H1 (cell line): ENCODE results near the gene CDH16. TPM values are rescaled to one million over a fixed set of nuclear protein-coding genes. Genes with fewer than 3 reads are reported as not detected.

ENCODE experiments used
- CTCF ChIA-PET: fragments of 300-600 bp; sonication (Branson Sonifier 250); formaldehyde crosslinking; loops from one replicate; lab custom pipeline; 2021; ENCODE audit not compliant: partially characterized antibody; lab: Charles Lee
- POLR2A ChIA-PET: fragments of 300-600 bp; sonication (Branson Sonifier 250); formaldehyde crosslinking; loops from one replicate; lab custom pipeline; 2021; ENCODE audit warnings: inconsistent platforms; ENCODE audit not compliant: partially characterized antibody; lab: Charles Lee
- DNase-seq, 2 experiments: peaks; one replicate each; pipeline versions ENCODE4 v3.0.0 to v3.0.0-alpha.2; 2010 to 2022; ENCODE audit warnings: low spot score in 2 of 2, low read depth in 1 of 2, mixed read lengths in 1 of 2
- FAIRE-seq: peaks from 2 replicates; lab custom pipeline; 2011; peaks lifted over from hg19 to GRCh38; lab: Jason Lieb, UNC
- H2AFZ ChIP-seq: 2 replicates; pipeline ENCODE4 v1.8.1; 2012; ENCODE audit warnings: low read length, inconsistent platforms
- H2AK5ac ChIP-seq: 2 replicates; pipeline ENCODE4 v1.6.1; 2013; ENCODE audit warnings: low read depth, low read length
- H2BK120ac ChIP-seq: replicated peaks from 2 replicates; pipeline ENCODE3; 2013; ENCODE audit warnings: low read depth, low read length, inconsistent platforms
- H2BK12ac ChIP-seq: 2 replicates; pipeline ENCODE4 v1.6.1; 2013; ENCODE audit warnings: low read depth, low read length
- H2BK15ac ChIP-seq: 2 replicates; pipeline ENCODE4 v1.6.1; 2013; ENCODE audit warnings: low read length
- H2BK20ac ChIP-seq: 2 replicates; pipeline ENCODE4 v1.6.1; 2013; ENCODE audit warnings: low read length
- H2BK5ac ChIP-seq: 2 replicates; pipeline ENCODE4 v1.6.1; 2013; ENCODE audit warnings: low read depth, low read length
- H3K14ac ChIP-seq: 2 replicates; pipeline ENCODE4 v1.6.1; 2013; ENCODE audit warnings: inconsistent platforms; ENCODE audit not compliant: insufficient read length
- H3K18ac ChIP-seq: 2 replicates; pipeline ENCODE4 v1.6.1; 2013; ENCODE audit warnings: low read length; ENCODE audit errors: extremely low read depth
- H3K23ac ChIP-seq: 2 replicates; pipeline ENCODE4 v1.6.1; 2013; ENCODE audit warnings: inconsistent platforms; ENCODE audit not compliant: insufficient read length
- H3K23me2 ChIP-seq: 2 replicates; pipeline ENCODE4 v1.6.1; 2013; ENCODE audit warnings: low read depth, low read length
- H3K27ac ChIP-seq: 2 replicates; pipeline ENCODE4 v1.6.1; 2011; ENCODE audit warnings: low read depth, low read length, inconsistent platforms
- H3K27me3 ChIP-seq, 4 experiments: replicated peaks in 1 of 4; 1 replicate in 1 of 4; 2 replicates in 3 of 4; pipeline versions ENCODE4 v1.6.1 to v1.8.1; 2011 to 2013; ENCODE audit warnings: low read length in 3 of 4, mild to moderate bottlenecking in 3 of 4, inconsistent platforms in 2 of 4, mixed read lengths in 2 of 4, moderate library complexity in 1 of 4; ENCODE audit not compliant: control insufficient read depth in 3 of 4, insufficient read depth in 3 of 4; ENCODE audit errors: extremely low read depth in 1 of 4
- H3K36me3 ChIP-seq, 4 experiments: 2 replicates each; pipeline versions ENCODE4 v1.6.1 to v1.8.1; 2011 to 2013; ENCODE audit warnings: mild to moderate bottlenecking in 4 of 4, low read length in 3 of 4, moderate library complexity in 2 of 4, control low read depth in 1 of 4, inconsistent platforms in 1 of 4; ENCODE audit not compliant: insufficient read depth in 4 of 4, control insufficient read depth in 2 of 4
- H3K4ac ChIP-seq: replicated peaks from 2 replicates; pipeline ENCODE3; 2013; ENCODE audit warnings: low read length, low read depth, mixed read lengths, inconsistent platforms; ENCODE audit not compliant: insufficient read length
- H3K4me1 ChIP-seq, 4 experiments: replicated peaks in 1 of 4; 1 replicate in 1 of 4; 2 replicates in 3 of 4; pipeline versions ENCODE4 v1.6.1 to v1.8.1; 2011 to 2013; ENCODE audit warnings: low read length in 3 of 4, inconsistent platforms in 2 of 4, mixed read lengths in 1 of 4; ENCODE audit not compliant: insufficient read depth in 4 of 4, control insufficient read depth in 3 of 4
- H3K4me2 ChIP-seq, 2 experiments: 2 replicates each; pipeline versions ENCODE4 v1.6.1 to v1.8.1; 2011 to 2013; ENCODE audit warnings: low read depth in 2 of 2, low read length in 2 of 2, control low read depth in 1 of 2, inconsistent platforms in 1 of 2, mild to moderate bottlenecking in 1 of 2; ENCODE audit not compliant: insufficient read depth in 1 of 2
- H3K4me3 ChIP-seq, 4 experiments: fragments of 200-600, 300-600 bp in 1 of 4; sonication (generic), shearing (Covaris generic), sonication (Bioruptor Twin) in 1 of 4; 2 replicates each; pipeline versions ENCODE4 v1.5.1 to v1.8.1; 2011 to 2016; ENCODE audit warnings: low read length in 4 of 4, low read depth in 3 of 4, control low read depth in 2 of 4, inconsistent platforms in 2 of 4, mild to moderate bottlenecking in 2 of 4, mixed read lengths in 1 of 4, moderate library complexity in 1 of 4; ENCODE audit not compliant: insufficient read depth in 2 of 4; ENCODE audit errors: extremely low read depth in 1 of 4
- H3K56ac ChIP-seq: replicated peaks from 2 replicates; pipeline ENCODE3; 2013; ENCODE audit warnings: low read depth, mild to moderate bottlenecking, mixed read lengths, low read length, inconsistent platforms; ENCODE audit not compliant: insufficient read length
- H3K79me1 ChIP-seq: 2 replicates; pipeline ENCODE4 v1.6.1; 2013; ENCODE audit warnings: low read depth, low read length, control low read depth
- H3K79me2 ChIP-seq, 2 experiments: 2 replicates each; pipeline versions ENCODE4 v1.6.1 to v1.8.1; 2012 to 2013; ENCODE audit warnings: low read length in 2 of 2, mild to moderate bottlenecking in 2 of 2, inconsistent platforms in 1 of 2; ENCODE audit not compliant: insufficient read depth in 2 of 2, control insufficient read depth in 1 of 2
- H3K9ac ChIP-seq, 4 experiments: replicated peaks in 1 of 4; 1 replicate in 1 of 4; 2 replicates in 3 of 4; pipeline versions ENCODE4 v1.6.1 to v1.8.1; 2011 to 2013; ENCODE audit warnings: low read depth in 3 of 4, low read length in 3 of 4, control low read depth in 2 of 4, mild to moderate bottlenecking in 2 of 4, moderate library complexity in 2 of 4, inconsistent platforms in 1 of 4; ENCODE audit errors: extremely low read depth in 1 of 4
- H3K9me3 ChIP-seq, 2 experiments: 2 replicates each; pipeline versions ENCODE4 v1.6.1 to v1.8.1; 2012 to 2013; ENCODE audit warnings: mild to moderate bottlenecking in 2 of 2, moderate library complexity in 2 of 2, control low read depth in 1 of 2, inconsistent platforms in 1 of 2, low read depth in 1 of 2, low read length in 1 of 2, mixed read lengths in 1 of 2; ENCODE audit not compliant: insufficient read depth in 2 of 2
- H4K20me1 ChIP-seq, 2 experiments: replicated peaks in 1 of 2; 2 replicates each; pipeline versions ENCODE3 to v1.8.1; 2011 to 2013; ENCODE audit warnings: inconsistent platforms in 2 of 2, low read length in 2 of 2, mild to moderate bottlenecking in 1 of 2; ENCODE audit not compliant: insufficient read depth in 2 of 2, control insufficient read depth in 1 of 2
- H4K5ac ChIP-seq: 2 replicates; pipeline ENCODE4 v1.6.1; 2013; ENCODE audit warnings: low read length, low read depth, mixed read lengths, inconsistent platforms; ENCODE audit not compliant: insufficient read length
- H4K8ac ChIP-seq: 2 replicates; pipeline ENCODE4 v1.8.0; 2013; ENCODE audit warnings: mild to moderate bottlenecking, moderate library complexity, low read length, inconsistent platforms; ENCODE audit not compliant: insufficient read depth; ENCODE audit errors: extremely low read depth
- H4K91ac ChIP-seq: replicated peaks from 2 replicates; pipeline ENCODE3; 2013; ENCODE audit warnings: low read length, mixed read lengths, inconsistent platforms; ENCODE audit not compliant: insufficient read length
- HDAC2 ChIP-seq, 2 experiments: fragments of 300-600 bp in 1 of 2; sonication (generic) in 1 of 2; IDR thresholded peaks; 2 replicates each; pipeline ENCODE4 v1.6.1; 2011 to 2012; ENCODE audit warnings: low read depth in 2 of 2, low read length in 2 of 2, mild to moderate bottlenecking in 2 of 2, moderate library complexity in 2 of 2, borderline replicate concordance in 1 of 2, inconsistent platforms in 1 of 2
- KDM4A ChIP-seq: IDR thresholded peaks from one replicate; pipeline ENCODE4 v1.7.1; 2012; ENCODE audit warnings: low read depth, mild to moderate bottlenecking, moderate library complexity, low read length, inconsistent platforms; ENCODE audit not compliant: severe bottlenecking
- WGBS, 2 experiments: shearing (Covaris generic) in 1 of 2; methylation state at CpG; one replicate each; pipeline versions ENCODE4 v1.1.6 to v1.1.7; 2013 to 2015; ENCODE audit warnings: low lambda C conversion rate in 2 of 2, mixed read lengths in 2 of 2, inconsistent platforms in 1 of 2, low coverage in 1 of 2, missing lambda C conversion rate in 1 of 2; ENCODE audit not compliant: insufficient replicate concordance in 2 of 2, insufficient coverage in 1 of 2, insufficient read length in 1 of 2; ENCODE audit errors: extremely low coverage in 1 of 2, missing lambda C conversion rate in 1 of 2; 5-methylcytosine and 5-hydroxymethylcytosine counted together
- polyA plus RNA-seq, 7 experiments: library from polyadenylated mRNA; depleted of rRNA in 3 of 7; stranded (reverse) in 5 of 7; unstranded in 2 of 7; fragments of >200 nt in 5 of 7; fragments of 200-250 nt in 2 of 7; gene quantifications; 1 replicate in 5 of 7; 2 replicates in 1 of 7; 4 replicates in 1 of 7; pipeline versions ENCODE4 v1.2.1 to v1.2.3, GENCODE V29; 2011 to 2013; ENCODE audit warnings: missing spikeins in 2 of 7, mixed read lengths in 2 of 7
- total RNA-seq: library from RNA; stranded (reverse); fragmentation: NEBNext Ultra II Directional; extraction: Animal tissue kit (Norgen Biotek cat#: 25700); gene quantifications from 2 replicates; pipeline ENCODE4 v1.2.1, GENCODE V29; 2021

Gene CDH16
- total and polyA plus RNA-seq, 2 of the 8 experiments (the other 6 are each of a cell fraction or from before 2014, with no cell fraction given) = not detected

GRCh38 chr16:66913711-66914110 lies 5.0 kb downstream of the CDH16 start:
- Histone ChIP-seq H3K23ac (no peak overlapping the region), H3K4me2 (no peak overlapping the region), H3K4ac (no peak overlapping the region), H3K79me2 (no peaks in the 10 kb centered on the region), H2BK20ac (no peak overlapping the region), H2BK15ac (no peak overlapping the region), H3K9me3 (no peaks in the 10 kb centered on the region), H3K14ac (no peak overlapping the region), H4K5ac (no peak overlapping the region), H3K9ac (no peak overlapping the region), H4K8ac (no peak overlapping the region), H3K56ac (no peak overlapping the region), H2BK120ac (no peak overlapping the region), H3K18ac (no peak overlapping the region), H3K4me3 (no peak overlapping the region), H4K20me1 (peaks cover 0 to 5% of the 10 kb centered on the region in 2 experiments), H3K27ac (no peak overlapping the region), H3K23me2 (peaks cover 3% of the 10 kb centered on the region; the same call in 1 of the 2 replicates), H2AFZ (no peak overlapping the region), H4K91ac (no peak overlapping the region), H2BK12ac (no peak overlapping the region), H3K36me3 (no peaks in the 10 kb centered on the region), H2BK5ac (no peak overlapping the region), H3K4me1 (peaks cover 0 to 3% (median 0%) of the 10 kb centered on the region in 4 experiments; a peak in 1 of 7 replicates), H2AK5ac (no peak overlapping the region), H3K27me3 (no peaks in the 10 kb centered on the region; a peak in 2 of 7 replicates), H3K79me1 (no peaks in the 10 kb centered on the region)
- DNase-seq = no peak
- no peak for FAIRE-seq
- WGBS, 2 experiments = 77% methylated on average over 4 of the region's 4 CpGs; no CpG with 5 or more reads in 1 of the 2 experiments
- POLR2A ChIA-PET = no interaction called here
- TF ChIP-seq HDAC2 (IDR thresholded peaks at IDR 0.05; ENCODE audit: borderline replicate concordance in 1 of 2, low read depth in 2 of 2, low read length in 2 of 2) = no peak
- TF ChIP-seq KDM4A = no peak
- CTCF ChIA-PET = interaction anchor here (1.0 to 42.0 kb wide), 4 partner anchors 2 to 47 kb away, joined by 4 to 1009 read pairs (median 507); partner anchors contain the start of genes CDH16, CES3, PDP2 and RRAD
